ENCODE results near the gene CCDC122. TPM values are rescaled to one million over a fixed set of nuclear protein-coding genes. Genes with fewer than 3 reads are reported as not detected.

Gene CCDC122
- total RNA-seq, 1 donor from 2014 or later, result 6.7 TPM

- no peaks in the 10 kb centered on the region for H3K27me3 ChIP-seq (ENCODE audit: insufficient read depth, low read length)
- no peak overlapping the region for H3K9ac ChIP-seq (ENCODE audit: low read length)
- H3K27ac Mint-ChIP-seq (ENCODE audit: unreplicated experiment), result no peak overlapping the region
Measured at GRCh38 chr13:43816401-43816889, 63.1 kb downstream of the CCDC122 start.

GRCh38 chr13:43815204-43815603, 64.3 kb downstream of the CCDC122 start:
- TF ChIP-seq EZH2 (IDR thresholded peaks at IDR 0.05; ENCODE audit: insufficient read depth, low read length) (no peak), CTCF (IDR thresholded peaks at IDR 0.05; ENCODE audit: insufficient read depth, low read depth, low read length) (no peak)
- Histone ChIP-seq H3K36me3 (ENCODE audit: insufficient read depth, low read length) (no peaks in the 10 kb centered on the region), H3K27me3 (ENCODE audit: insufficient read depth, low read length) (no peaks in the 10 kb centered on the region), H3K4me3 (ENCODE audit: insufficient read depth, low read depth, low read length) (no peak overlapping the region), H3K9ac (ENCODE audit: low read length) (peak overlapping the region; percentile 53), H2AFZ (ENCODE audit: low read depth, low read length) (peak overlapping the region; percentile 68), H3K9me3 (ENCODE audit: insufficient read depth, low read depth, low read length) (no peaks in the 10 kb centered on the region), H3K4me2 (ENCODE audit: low read length) (peak overlapping the region; percentile 76), H3K27ac (ENCODE audit: low read depth, low read length) (peak overlapping the region; percentile 47), H3K4me1 (ENCODE audit: insufficient read depth, low read length) (peaks cover 15% of the 10 kb centered on the region), H4K20me1 (ENCODE audit: insufficient read depth, low read length) (no peaks in the 10 kb centered on the region), H3K79me2 (ENCODE audit: insufficient read depth, low read length) (no peaks in the 10 kb centered on the region)
- Mint-ChIP-seq H3K4me3 (ENCODE audit: unreplicated experiment) (no peak overlapping the region), H3K36me3 (ENCODE audit: low read depth, unreplicated experiment) (no peaks in the 10 kb centered on the region), H3K27me3 (ENCODE audit: low read depth, unreplicated experiment) (peaks cover under 1% of the 10 kb centered on the region), H3K27ac (ENCODE audit: unreplicated experiment) (peak overlapping the region; percentile 91), H3K4me1 (ENCODE audit: low read depth, unreplicated experiment) (peaks cover 22% of the 10 kb centered on the region), H3K9me3 (ENCODE audit: unreplicated experiment) (peaks cover 4% of the 10 kb centered on the region)
- FAIRE-seq (peak; percentile 78), DNase-seq (ENCODE audit: low read depth) (peak; percentile 95)

More at GRCh38 chr13:43816401-43816889, 63.1 kb downstream of the CCDC122 start:
- Histone ChIP-seq H3K27ac (ENCODE audit: low read depth, low read length) (no peak overlapping the region), H2AFZ (ENCODE audit: low read depth, low read length) (no peak overlapping the region), H3K36me3 (ENCODE audit: insufficient read depth, low read length) (no peaks in the 10 kb centered on the region), H3K4me1 (ENCODE audit: insufficient read depth, low read length) (peaks cover 15% of the 10 kb centered on the region), H3K79me2 (ENCODE audit: insufficient read depth, low read length) (no peaks in the 10 kb centered on the region), H3K9me3 (ENCODE audit: insufficient read depth, low read depth, low read length) (no peaks in the 10 kb centered on the region), H3K4me3 (ENCODE audit: insufficient read depth, low read depth, low read length) (no peak overlapping the region), H4K20me1 (ENCODE audit: insufficient read depth, low read length) (no peaks in the 10 kb centered on the region), H3K4me2 (ENCODE audit: low read length) (no peak overlapping the region)
- Mint-ChIP-seq H3K36me3 (ENCODE audit: low read depth, unreplicated experiment) (no peaks in the 10 kb centered on the region), H3K4me3 (ENCODE audit: unreplicated experiment) (no peak overlapping the region), H3K9me3 (ENCODE audit: unreplicated experiment) (peaks cover 4% of the 10 kb centered on the region), H3K4me1 (ENCODE audit: low read depth, unreplicated experiment) (peaks cover 22% of the 10 kb centered on the region), H3K27me3 (ENCODE audit: low read depth, unreplicated experiment) (no peaks in the 10 kb centered on the region)
- no peak for FAIRE-seq
- DNase-seq (ENCODE audit: low read depth), result no peak
- TF ChIP-seq CTCF (IDR thresholded peaks at IDR 0.05; ENCODE audit: insufficient read depth, low read depth, low read length), result no peak
- no peak for TF ChIP-seq EZH2 (IDR thresholded peaks at IDR 0.05; ENCODE audit: insufficient read depth, low read length)

- Histone ChIP-seq H4K20me1 (ENCODE audit: insufficient read depth, low read length) (no peaks in the 10 kb centered on the region), H3K9me3 (ENCODE audit: insufficient read depth, low read depth, low read length) (no peaks in the 10 kb centered on the region), H3K27ac (ENCODE audit: low read depth, low read length) (no peak overlapping the region), H3K27me3 (ENCODE audit: insufficient read depth, low read length) (peaks cover 4% of the 10 kb centered on the region), H3K36me3 (ENCODE audit: insufficient read depth, low read length) (no peaks in the 10 kb centered on the region), H2AFZ (ENCODE audit: low read depth, low read length) (no peak overlapping the region), H3K4me2 (ENCODE audit: low read length) (no peak overlapping the region), H3K4me3 (ENCODE audit: insufficient read depth, low read depth, low read length) (no peak overlapping the region), H3K9ac (ENCODE audit: low read length) (no peak overlapping the region), H3K4me1 (ENCODE audit: insufficient read depth, low read length) (peaks cover 6% of the 10 kb centered on the region), H3K79me2 (ENCODE audit: insufficient read depth, low read length) (no peaks in the 10 kb centered on the region)
- H3K36me3 Mint-ChIP-seq (ENCODE audit: low read depth, unreplicated experiment), result no peaks in the 10 kb centered on the region
- TF ChIP-seq EZH2 (IDR thresholded peaks at IDR 0.05; ENCODE audit: insufficient read depth, low read length) (no peak), CTCF (IDR thresholded peaks at IDR 0.05; ENCODE audit: insufficient read depth, low read depth, low read length) (no peak)
- peaks cover 2% of the 10 kb centered on the region for H3K27me3 Mint-ChIP-seq (ENCODE audit: low read depth, unreplicated experiment)
- peaks cover 6% of the 10 kb centered on the region for H3K4me1 Mint-ChIP-seq (ENCODE audit: low read depth, unreplicated experiment)
- H3K27ac Mint-ChIP-seq (ENCODE audit: unreplicated experiment), result no peak overlapping the region
- no peaks in the 10 kb centered on the region for H3K9me3 Mint-ChIP-seq (ENCODE audit: unreplicated experiment)
- no peak for FAIRE-seq
- no peak overlapping the region for H3K4me3 Mint-ChIP-seq (ENCODE audit: unreplicated experiment)
- no peak for DNase-seq (ENCODE audit: low read depth)
Measured at GRCh38 chr13:43808676-43809075, 70.9 kb downstream of the CCDC122 start.

Data from astrocyte (in vitro differentiated cells and primary cell).